Head of caudate nucleus (tissue), 42 donors: Measurements from ENCODE around the gene TMEM14C.
"Not testable (repeated sequence)": the region's sequence is repeated elsewhere in the genome, so short reads cannot be mapped to it uniquely, and the experiment has no call there.

Source experiments
- DNase-seq, 42 donors: peaks; one replicate each; pipeline versions ENCODE4 v3.0.0 to v3.0.0-alpha.2; 2020 to 2021; ENCODE audit warnings: mixed read lengths in 7 of 42
- intact Hi-C: fragments of 100-400 bp; cut with DNase I; formaldehyde crosslinking; loops from one replicate; pipeline ENCODE4 v1.15.0; 2022

TMEM14C gene

GRCh38 chr6:10720265-10720959 is 2.5 kb upstream of the TMEM14C start:
- DNase-seq = peak in 23 of 42 donors; percentile 10 to 62 (median 35)
- intact Hi-C loops = no loop called here

- intact Hi-C loops, DNase-seq: not testable (repeated sequence)
Measured at GRCh38 chr6:10720960-10721849, 1.7 kb upstream of the TMEM14C start.

- intact Hi-C loops = loop anchor here (2.0 kb wide), 1 partner anchor 25 kb away; the partner anchor contains the start of gene TMEM14B
- DNase-seq = no peak
Measured at GRCh38 chr6:10721850-10722569, 860 bp upstream of the TMEM14C start.

GRCh38 chr6:10722570-10722819 is 375 bp upstream of the TMEM14C start:
- intact Hi-C loops = loop anchor here (2.0 kb wide), 1 partner anchor 24 kb away; the partner anchor contains the start of gene TMEM14B
- no peak for DNase-seq

- no peak for DNase-seq
- intact Hi-C loops = loop anchor here (2.0 kb wide), 1 partner anchor 23 kb away; the partner anchor contains the start of gene TMEM14B
Measured at GRCh38 chr6:10723567-10723881, 654 bp downstream of the TMEM14C start.

DNA sequence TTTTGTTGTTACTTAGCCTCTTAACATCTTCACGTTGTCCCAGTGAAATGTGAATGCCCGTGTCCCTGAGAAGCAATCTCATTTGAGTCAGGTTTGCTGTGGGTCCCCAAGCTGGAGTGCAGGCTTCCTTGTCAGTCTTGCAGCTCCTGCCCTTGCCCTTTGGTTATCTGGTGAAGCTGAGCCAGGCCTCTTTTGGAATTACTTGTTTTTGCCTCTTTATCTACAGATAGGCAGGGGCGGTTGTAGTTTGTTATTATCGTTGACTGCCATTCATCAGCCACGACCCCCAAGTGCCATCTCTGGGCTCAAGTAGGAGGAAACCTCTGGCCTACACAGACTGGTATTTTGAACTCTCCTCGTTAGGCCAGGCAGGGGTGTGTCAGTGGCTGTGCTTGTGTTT is 2.2 kb downstream of the TMEM14C start:
- DNase-seq = no peak
- intact Hi-C loops = no loop called here

- intact Hi-C loops = no loop called here
- peak in 36 of 42 donors; percentile 10 to 71 (median 44) for DNase-seq
Measured at GRCh38 chr6:10725716-10726115, 2.8 kb downstream of the TMEM14C start.

DNA sequence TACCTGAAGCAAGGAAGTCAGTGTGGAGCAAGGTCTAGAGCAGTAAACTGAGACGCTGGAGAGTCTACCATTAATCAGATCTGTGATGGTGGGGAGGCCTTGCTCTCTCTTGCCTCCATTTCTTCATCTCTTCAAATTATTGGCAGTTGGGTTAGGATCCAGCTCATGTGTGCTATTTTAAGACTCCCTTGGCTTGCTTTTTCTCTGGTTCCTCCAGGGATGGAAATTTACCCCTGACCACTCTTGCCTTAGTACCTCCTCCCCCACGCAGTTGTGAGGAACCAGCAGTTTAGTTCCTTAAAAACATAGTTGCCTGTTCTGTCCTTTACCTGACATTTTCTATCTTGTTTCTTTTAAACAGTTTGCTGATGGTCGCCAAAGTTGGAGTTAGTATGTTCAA is 7.4 kb downstream of the TMEM14C start:
- intact Hi-C loops = no loop called here
- peak in 5 of 42 donors; percentile 10 to 45 (median 24) for DNase-seq

- intact Hi-C loops = no loop called here
- DNase-seq = peak in 2 of 42 donors; percentile 4 to 28
Measured at GRCh38 chr6:10733151-10733715, 10.4 kb downstream of the TMEM14C start.

DNA sequence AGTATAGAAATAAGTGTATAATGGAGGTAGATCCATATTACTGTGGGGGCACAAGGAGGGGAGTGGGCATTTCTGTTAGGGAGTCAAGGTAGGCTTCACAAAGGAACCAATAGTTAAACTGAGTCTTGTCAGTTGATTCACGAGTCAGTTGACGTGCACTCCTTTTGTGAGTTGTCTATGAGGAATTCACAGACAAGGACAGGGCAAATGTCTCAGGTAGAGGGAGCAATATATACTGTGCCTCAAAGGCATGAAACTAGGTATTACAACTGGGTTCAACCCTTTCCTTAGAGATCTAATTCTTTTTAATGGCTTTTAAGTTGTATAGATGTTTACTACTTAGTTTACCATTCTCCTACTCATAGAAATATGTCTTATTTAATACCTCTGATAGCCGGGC is 11.0 kb downstream of the TMEM14C start:
- intact Hi-C loops = no loop called here
- peak in 1 of 42 donors; percentile 4 for DNase-seq

- no peak for DNase-seq
- intact Hi-C loops = no loop called here
Measured at GRCh38 chr6:10736731-10737130, 13.9 kb downstream of the TMEM14C start.

GRCh38 chr6:10740061-10740460 is 17.2 kb downstream of the TMEM14C start:
- intact Hi-C loops = no loop called here
- no peak for DNase-seq

- intact Hi-C loops, DNase-seq: not testable (repeated sequence)
Measured at GRCh38 chr6:10741643-10742042, 18.8 kb downstream of the TMEM14C start.

DNA sequence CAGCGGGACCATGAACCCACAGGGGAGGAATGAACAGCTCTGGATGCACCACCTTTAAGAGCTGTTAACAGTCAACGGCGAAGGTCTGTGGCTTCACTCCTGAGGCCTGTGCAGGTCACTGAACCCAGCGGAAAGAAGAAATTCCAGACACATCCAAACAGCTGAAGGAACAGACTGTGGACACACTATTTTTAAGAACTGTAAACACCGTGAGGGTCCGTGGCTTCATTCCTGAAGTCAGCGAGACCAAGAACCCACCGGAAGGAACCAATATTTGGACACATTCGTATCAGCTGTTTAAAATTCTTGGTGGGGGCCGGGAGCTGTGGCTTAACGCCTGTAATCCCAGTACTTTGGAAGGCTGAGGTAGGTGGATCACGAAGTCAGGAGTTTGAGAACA is 19.4 kb downstream of the TMEM14C start:
- intact Hi-C loops = no loop called here

DNA sequence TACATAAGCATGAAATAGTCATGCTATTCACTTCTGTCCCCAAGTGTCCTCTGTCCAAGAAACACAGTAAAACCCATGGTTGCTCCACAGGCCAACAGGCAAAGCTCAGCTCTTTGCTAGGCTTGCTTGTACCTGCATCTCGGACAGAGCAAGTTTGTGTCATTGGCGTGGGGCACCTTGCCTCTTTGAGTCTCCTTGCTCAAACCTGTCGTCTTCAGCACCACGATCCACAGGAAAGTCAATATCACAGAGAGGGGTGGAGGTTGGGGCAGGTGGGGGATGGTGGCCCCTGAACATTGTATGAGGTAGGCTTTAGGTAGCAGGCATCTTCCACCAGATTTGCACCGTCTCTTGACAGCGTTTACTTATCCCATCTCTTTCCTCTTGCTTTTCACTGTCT is 20.6 kb downstream of the TMEM14C start:
- intact Hi-C loops = no loop called here
- no peak for DNase-seq

More for the DNA sequence above, 19.4 kb downstream of the TMEM14C start:
- DNase-seq = no peak

DNA sequence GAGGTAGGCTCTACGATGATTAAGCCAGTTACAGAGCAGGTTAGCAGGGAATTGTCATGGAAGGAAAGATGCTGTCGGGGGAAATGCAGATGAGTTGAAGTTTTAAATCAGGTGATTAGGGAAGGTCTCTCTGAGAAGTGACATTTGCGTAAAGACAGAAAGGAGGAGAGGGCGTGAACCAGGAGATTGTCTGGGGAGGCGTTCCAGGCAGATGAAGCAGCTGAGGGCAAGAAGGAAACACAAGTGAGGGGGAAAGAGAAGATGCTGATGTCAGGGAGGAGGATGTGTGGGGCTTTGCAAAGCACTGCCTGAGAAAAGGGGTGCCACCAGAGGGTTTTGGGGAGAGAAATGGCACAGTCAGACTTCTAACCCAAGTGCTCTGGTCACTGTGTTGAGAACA is 22.2 kb downstream of the TMEM14C start:
- peak in 15 of 42 donors; percentile 8 to 62 (median 29) for DNase-seq
- intact Hi-C loops = no loop called here

GRCh38 chr6:10746915-10747250 is 24.0 kb downstream of the TMEM14C start:
- intact Hi-C loops = loop anchor here (1.0 to 2.0 kb wide), 2 partner anchors 24 to 53 kb away; partner anchors contain the start of genes C6orf52, PAK1IP1 and TMEM14C

GRCh38 chr6:10747251-10747972 is 24.5 kb downstream of the TMEM14C start, which contains the start of gene TMEM14B:
Gene TMEM14B (plus strand): TSS chr6:10747805. CDS start chr6:10749246, 1,441 bp downstream.
- intact Hi-C loops = loop anchor here (1.0 to 2.0 kb wide), 2 partner anchors 25 to 53 kb away; partner anchors contain the start of genes C6orf52, PAK1IP1 and TMEM14C
- DNase-seq = peak; percentile 97 to 100 (median 99)

More at GRCh38 chr6:10746915-10747250, 24.0 kb downstream of the TMEM14C start:
- DNase-seq = peak in 5 of 42 donors; percentile 13 to 32 (median 18)
